ENCODE data around the gene ASB15.

- TF ChIP-seq GATA2 (IDR thresholded peaks at IDR 0.05; ENCODE audit: low read depth, low read length) (no peak), GATA3 (IDR thresholded peaks at IDR 0.05; ENCODE audit: low read depth, low read length) (no peak)
Measured at GRCh38 chr7:123655614-123656013, 54.0 kb downstream of the ASB15 start, which contains the start of gene LMOD2.

All from SH-SY5Y (cell line).